ENCODE results near the gene CUEDC1. TPM values are rescaled to one million over a fixed set of nuclear protein-coding genes. Genes with fewer than 3 reads are reported as not detected.
A peak's percentile ranks its signal among the peaks of the same experiment; 100 is the strongest.

The CUEDC1 gene
- polyA plus RNA-seq, 1 donor = 42.2 TPM

- no peak for DNase-seq
Observed at GRCh38 chr17:57838453-57838852, 116.8 kb downstream of the CUEDC1 start.

DNA sequence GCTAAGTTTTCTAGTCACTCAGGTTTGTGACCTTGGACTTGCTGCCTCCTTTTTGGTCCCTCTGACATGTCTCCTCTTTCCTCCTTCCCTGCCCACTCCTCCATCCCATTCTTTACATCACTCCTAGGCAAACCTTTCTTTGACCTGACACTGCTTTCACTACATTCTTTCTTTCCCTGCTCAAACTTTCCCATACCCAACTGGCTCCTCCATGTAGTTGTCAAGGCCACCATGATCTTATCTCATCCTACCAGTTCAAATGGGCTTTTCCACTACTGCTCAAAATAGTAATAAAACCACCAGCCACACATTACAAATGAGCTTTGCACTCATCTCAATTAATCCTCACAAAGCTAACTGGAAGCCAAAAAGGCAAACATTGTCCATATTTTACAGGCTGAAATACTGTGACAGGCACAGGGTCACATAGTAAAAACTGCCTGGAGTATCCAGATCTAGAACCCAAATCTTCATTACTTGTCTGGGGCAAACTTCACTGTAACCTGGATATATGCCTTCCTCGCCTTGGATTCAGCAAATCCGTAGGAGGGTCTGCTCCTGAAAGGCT lies 119.8 kb downstream of the CUEDC1 start:
- DNase-seq = no peak

DNA sequence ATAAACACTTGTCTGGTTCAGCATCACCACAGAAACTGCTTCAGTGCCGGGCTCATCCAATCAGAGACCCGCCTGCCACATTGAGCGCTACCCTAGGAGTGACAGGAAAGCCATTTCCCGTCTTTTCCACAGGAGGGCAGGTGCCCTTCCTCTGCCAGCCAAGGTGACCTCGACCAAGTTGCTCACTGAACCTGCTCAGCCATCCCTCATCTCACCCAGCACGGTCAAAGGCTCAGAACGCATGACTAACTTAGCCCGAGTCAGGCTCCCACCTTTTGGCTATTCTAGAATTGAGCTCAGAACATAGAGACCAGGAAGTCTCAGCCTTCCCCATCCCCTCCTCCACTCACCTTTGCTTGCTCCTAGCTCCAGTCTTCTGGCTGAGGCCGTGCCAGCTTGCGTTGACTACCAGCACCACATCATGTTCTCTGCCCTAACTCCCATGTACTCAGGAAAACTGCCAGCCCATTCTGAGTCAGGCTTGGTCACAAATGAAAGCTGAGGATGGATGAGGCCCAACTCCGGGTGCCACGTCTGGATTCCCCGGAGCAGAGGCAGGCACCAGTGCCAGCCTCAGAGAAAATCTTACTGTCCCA lies 121.0 kb downstream of the CUEDC1 start:
- no peak for DNase-seq

DNA sequence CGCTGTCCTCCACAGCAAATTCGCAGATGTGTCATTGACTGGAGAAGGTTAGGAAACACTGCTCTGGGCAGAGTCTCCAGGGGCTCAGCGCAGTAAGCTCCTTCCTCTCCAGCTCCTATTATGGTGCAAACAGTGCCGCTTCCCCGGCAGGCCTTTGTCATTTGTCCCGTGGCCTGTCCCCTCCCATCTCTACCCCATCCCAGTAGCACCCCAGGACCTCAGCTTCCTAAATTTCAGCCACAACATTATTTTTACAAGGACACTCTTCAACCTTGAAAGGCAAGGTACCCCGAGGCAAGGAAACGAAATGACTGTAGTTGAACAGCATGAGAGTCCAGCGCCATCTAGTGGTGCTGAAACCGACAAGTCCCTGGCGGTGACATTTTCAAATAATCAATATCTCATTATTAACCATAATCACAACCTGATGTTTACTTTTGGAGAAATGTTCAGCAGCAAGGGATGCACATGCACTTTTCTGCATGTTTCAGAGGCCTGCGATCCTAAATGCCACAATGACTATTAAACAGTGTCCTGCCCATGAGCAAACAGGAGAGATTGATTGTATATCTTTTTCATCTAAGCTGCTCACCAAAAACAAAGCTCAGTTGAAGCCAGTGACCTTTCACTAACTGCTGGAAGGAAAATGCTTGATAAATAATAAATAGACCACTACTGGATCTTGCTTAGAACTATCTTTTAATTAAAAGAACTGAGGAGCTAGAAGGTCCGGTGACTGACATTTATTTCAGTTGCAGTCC lies 121.9 kb downstream of the CUEDC1 start:
- DNase-seq = peak; percentile 79

DNA sequence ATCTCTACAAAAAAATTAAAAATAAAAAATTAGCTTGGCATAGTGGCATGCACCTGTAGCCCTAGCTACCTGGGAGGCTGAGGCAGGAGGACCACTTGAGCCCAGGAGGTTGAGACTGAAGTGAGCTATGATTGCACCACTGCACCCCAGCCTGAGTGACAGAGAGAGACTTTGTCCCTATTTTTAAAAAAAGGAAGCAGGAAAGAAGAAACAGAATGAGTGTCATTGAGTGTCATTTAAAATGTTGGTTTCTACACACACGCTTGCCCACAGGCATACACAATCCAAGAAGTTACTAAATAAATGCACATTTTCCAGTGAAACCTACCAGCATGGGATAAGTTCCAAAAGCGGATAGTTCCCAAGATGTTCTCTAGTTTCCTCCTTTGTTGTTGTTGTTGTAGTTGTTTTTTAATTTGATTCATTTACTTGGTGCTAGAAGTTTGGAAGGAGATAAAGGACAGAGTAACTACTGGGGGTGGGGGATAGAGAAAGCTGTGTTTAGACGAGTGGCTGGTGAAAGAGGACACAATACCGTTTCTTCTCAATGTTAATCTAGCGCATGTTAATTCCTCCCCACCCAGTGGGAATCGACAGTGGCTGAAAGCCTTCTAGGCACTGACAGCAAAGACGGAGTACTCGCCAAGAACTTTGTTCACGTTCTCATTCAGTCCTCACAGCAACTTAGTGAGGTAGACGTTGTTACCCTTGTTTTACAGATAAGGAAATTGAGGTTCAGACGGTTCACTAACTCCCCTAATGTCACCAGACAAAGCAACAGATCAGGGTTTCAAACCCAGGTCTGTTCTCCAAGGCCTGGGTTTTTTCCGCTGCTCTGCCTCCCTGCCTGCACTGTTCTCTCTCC lies 122.7 kb downstream of the CUEDC1 start:
- DNase-seq = no peak

DNA sequence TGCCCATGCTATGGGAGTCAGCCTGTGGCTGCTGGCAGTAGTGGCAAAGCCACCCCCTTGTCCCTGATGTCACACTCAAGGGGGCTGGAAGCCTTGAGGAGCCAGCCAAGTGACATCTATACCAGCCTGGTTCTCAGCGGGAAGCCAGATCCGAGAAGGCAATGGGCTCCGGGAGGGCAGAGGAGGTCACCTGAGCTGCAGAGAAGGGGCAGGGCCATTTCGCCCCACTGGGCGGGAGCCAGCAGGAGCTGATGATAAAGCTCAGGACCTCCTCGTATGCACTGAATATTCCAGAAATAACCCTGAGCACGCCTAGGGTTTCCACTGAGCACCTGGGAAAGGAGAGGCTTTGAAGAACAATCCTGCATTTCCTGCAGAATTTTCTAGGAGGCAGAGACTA lies 124.3 kb downstream of the CUEDC1 start:
- no peak for DNase-seq

DNA sequence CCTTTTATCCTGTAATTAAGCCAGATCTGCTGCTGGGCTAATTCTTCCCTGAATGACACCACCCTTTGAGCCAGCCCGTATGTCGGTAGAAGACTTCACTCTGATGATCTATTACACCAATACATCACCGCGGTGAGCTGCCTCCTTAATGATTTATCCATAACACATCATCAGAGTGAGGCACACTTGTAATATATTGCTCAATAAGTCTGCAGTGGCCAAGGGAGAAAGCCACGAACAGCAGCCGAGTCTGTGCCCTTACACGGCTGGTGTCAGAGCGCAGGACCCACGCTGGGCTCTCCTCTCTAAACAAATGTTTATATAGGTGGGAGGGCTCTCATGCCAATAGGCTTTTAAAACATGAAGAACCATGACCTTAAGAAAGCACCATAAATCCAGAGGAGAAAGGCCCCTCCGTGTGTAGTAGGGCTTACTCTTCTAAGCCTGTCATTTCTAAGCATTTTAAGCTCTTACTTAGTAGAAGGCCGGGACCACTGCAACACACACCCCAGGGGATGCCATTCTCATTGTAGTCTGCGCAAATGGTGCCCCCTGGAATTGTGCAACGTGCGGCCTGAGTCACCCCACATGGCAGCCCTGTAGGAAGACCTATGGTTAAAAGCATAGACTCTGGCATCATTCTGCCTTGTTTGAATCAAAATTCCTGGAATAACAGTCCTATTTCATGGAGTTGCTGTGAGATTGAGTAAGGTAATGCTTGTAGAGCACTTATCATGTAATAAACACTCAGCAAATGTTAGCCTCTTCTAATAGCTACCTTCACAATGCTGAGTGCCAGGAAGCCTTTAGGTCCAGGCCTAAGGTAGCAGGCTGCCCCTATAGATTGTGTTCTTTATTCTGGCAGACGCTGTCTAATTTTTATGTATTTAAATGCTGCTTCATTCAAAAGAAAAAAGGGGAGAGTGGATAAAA lies 131.5 kb downstream of the CUEDC1 start:
- no peak for DNase-seq

DNA sequence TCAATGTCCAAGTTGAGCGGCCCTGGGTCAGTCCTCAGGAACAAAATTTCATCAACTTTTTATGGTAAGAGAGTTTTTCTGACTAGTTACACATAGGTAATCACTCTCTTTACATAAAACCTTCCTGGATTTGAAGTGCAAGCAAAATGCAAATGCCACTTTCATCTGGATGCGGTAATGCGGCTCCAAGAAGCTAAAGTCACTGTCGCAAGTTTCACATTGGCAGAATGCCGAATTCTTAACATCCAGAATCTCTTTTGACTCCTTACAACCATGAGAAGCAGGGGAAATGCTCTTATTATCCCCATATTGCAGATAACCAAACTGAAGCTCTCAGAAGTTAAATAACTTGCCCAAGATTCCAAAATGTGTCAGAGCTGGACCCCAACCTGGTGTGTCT lies 135.3 kb downstream of the CUEDC1 start:
- no peak for DNase-seq

- no peak for DNase-seq
Observed at GRCh38 chr17:57819285-57819684, 135.9 kb downstream of the CUEDC1 start.

DNA sequence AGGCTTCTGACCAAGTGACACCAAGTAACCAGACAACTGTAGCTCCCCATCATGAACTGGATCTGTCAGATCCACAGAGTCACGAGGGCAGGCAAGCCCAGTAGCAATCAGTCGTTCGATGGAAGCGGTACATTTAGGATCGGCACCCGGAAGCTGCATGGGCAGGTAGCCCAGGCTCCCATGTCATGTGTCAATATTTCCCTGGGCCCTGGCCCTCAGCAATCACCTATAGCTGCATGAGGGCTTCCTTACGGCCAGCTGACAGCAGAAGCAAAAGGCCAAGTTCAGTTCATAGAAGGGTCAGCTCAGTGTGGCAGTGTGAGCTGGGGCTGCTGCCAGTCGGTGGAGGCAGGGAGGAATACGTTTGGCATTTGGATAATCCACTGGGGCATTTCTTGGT lies 137.1 kb downstream of the CUEDC1 start:
- DNase-seq = no peak

GRCh38 chr17:57817299-57817698 lies 137.9 kb downstream of the CUEDC1 start:
- no peak for DNase-seq

DNA sequence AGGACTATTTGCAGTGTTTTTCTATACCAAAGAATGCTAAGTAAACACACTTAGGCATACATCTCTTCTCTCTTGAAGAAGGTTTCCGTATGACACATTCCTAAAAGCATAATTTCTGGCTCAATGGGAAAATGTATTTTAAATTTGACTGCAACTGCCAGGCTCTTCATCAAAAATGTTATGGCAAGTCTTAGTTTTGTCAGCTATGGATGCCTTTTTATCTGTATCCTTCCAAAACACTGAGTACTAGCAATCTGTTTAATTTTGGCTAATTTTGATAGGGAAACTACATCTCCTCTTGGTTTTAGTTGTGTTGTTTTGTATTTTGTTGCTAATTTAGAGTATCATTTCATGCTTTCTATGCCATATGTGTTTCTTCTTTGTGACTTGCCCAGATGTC lies 140.8 kb downstream of the CUEDC1 start:
- no peak for DNase-seq

DNA sequence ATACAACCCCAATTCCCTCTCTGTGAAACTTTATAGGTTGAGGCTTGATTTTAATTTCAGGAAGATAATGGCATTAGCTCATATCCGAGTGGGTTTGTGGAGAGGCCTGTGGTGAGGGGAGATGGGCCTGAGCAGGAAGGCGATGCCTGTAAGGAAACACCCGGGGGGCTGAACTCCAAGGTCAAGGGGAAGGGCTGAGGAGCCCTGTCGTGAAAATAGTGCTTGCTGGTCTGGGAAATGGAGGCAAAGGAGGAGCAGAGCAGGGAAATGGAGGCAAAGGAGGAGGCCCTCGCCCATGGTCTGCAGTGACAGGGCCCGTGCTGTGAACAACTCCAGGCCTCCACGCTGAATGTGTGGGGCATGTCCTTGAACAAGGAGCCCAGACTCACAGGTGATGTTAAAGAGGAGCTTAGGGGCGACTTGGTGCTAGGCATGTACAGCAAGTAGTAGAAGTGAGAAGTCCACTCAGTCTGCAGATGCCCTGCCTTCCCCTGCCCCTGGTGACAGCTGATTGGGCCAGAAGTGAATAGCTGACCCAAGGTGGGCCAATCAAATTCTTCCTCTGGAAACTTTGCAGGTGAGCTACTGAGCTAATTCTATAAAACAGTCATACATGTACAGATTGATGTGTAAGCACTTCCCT lies 143.5 kb downstream of the CUEDC1 start:
- no peak for DNase-seq

Other genes starting within 250 kb of the CUEDC1 start
- gene CCDC182, start 210.1 kb downstream of the CUEDC1 start, polyA plus RNA-seq (ENCODE audit: insufficient read length) = not detected
- 57.0 TPM for gene MRPS23, start 105.4 kb downstream of the CUEDC1 start, polyA plus RNA-seq (ENCODE audit: insufficient read length)
- 115 TPM for gene VEZF1, start 32.8 kb upstream of the CUEDC1 start, polyA plus RNA-seq (ENCODE audit: insufficient read length)
- 451 TPM for gene SRSF1, start 51.8 kb upstream of the CUEDC1 start, polyA plus RNA-seq (ENCODE audit: insufficient read length)
- 85.5 TPM for gene DYNLL2, start 128.0 kb upstream of the CUEDC1 start, polyA plus RNA-seq (ENCODE audit: insufficient read length)
- 0.10 TPM for gene OR4D1, start 193.0 kb upstream of the CUEDC1 start, polyA plus RNA-seq (ENCODE audit: insufficient read length)
- not detected for gene OR4D2, start 211.6 kb upstream of the CUEDC1 start, polyA plus RNA-seq (ENCODE audit: insufficient read length)
- 0.90 TPM for gene EPX, start 237.3 kb upstream of the CUEDC1 start, polyA plus RNA-seq (ENCODE audit: insufficient read length)

Measured in left kidney (tissue), 2 donors.